HEK293 (cell line): Measurements from ENCODE around the gene RIC3.

Experiments
- CTCF ChIA-PET: fragments of 350-600 bp; formaldehyde crosslinking; extraction: SDS; loops from one replicate; lab custom pipeline; 2021; ENCODE audit warnings: antibody characterized with exemption; lab: Yijun Ruan, JAX
- POLR2A ChIA-PET: fragments of 300-600 bp; formaldehyde crosslinking; extraction: SDS; loops from one replicate; lab custom pipeline; 2020; ENCODE audit warnings: antibody characterized with exemption, inconsistent platforms; lab: Yijun Ruan, JAX
- H3K27ac ChIP-seq: fragments of 200-500 bp; sonication (Bioruptor generic); 2 replicates; pipeline ENCODE4 v1.5.1; 2014; ENCODE audit warnings: low read depth, low read length, control low read depth, inconsistent platforms; ENCODE audit errors: extremely low read depth
- H3K36me3 ChIP-seq, 2 experiments: fragments of 200-500 bp in 1 of 2; sonication (Bioruptor generic) in 1 of 2; 1 replicate in 1 of 2; 2 replicates in 1 of 2; pipeline ENCODE4 v1.5.1; 2014 to 2017; ENCODE audit warnings: inconsistent platforms in 2 of 2, low read length in 2 of 2; ENCODE audit not compliant: control insufficient read depth in 2 of 2, insufficient read depth in 1 of 2
- H3K4me1 ChIP-seq: fragments of 200-500 bp; sonication (Bioruptor generic); 2 replicates; pipeline ENCODE4 v1.5.1; 2014; ENCODE audit warnings: mild to moderate bottlenecking, low read length, inconsistent platforms; ENCODE audit not compliant: control insufficient read depth, insufficient read depth
- H3K4me3 ChIP-seq: 2 replicates; pipeline ENCODE4 v1.5.1; 2011; ENCODE audit warnings: low read depth, mild to moderate bottlenecking, control low read depth, low read length, moderate library complexity
- H3K9me3 ChIP-seq: fragments of 200-500 bp; sonication (Bioruptor generic); 2 replicates; pipeline ENCODE4 v1.5.1; 2014; ENCODE audit warnings: low read depth, low read length, inconsistent platforms; ENCODE audit not compliant: control insufficient read depth, insufficient read depth
- AEBP2 ChIP-seq: fragments of 450-650 bp; formaldehyde crosslinking; IDR thresholded peaks from 2 replicates; pipeline ENCODE4 v1.5.1; 2016; ENCODE audit warnings: missing biosample characterization, missing genetic modification characterization, borderline replicate concordance
- ATF2 ChIP-seq: fragments of 450-650 bp; formaldehyde crosslinking; IDR thresholded peaks from 2 replicates; pipeline ENCODE4 v1.5.1; 2016; ENCODE audit warnings: missing biosample characterization, missing genetic modification characterization, low read depth
- BCL6B ChIP-seq: fragments of 450-650 bp; formaldehyde crosslinking; IDR thresholded peaks from 2 replicates; pipeline ENCODE4 v1.5.1; 2017; ENCODE audit warnings: missing biosample characterization, missing genetic modification characterization
- CTCF ChIP-seq: fragments of 450-650 bp; formaldehyde crosslinking; IDR thresholded peaks from 2 replicates; pipeline ENCODE4 v1.5.1; 2016; ENCODE audit warnings: missing biosample characterization, missing genetic modification characterization
- SCRT2 ChIP-seq: fragments of 450-650 bp; formaldehyde crosslinking; IDR thresholded peaks from 2 replicates; pipeline ENCODE4 v1.5.1; 2016; ENCODE audit warnings: missing biosample characterization, missing genetic modification characterization
- YY1 ChIP-seq: fragments of 450-650 bp; formaldehyde crosslinking; IDR thresholded peaks from 2 replicates; pipeline ENCODE4 v1.5.1; 2018; ENCODE audit warnings: missing biosample characterization, missing genetic modification characterization
- ZBTB26 ChIP-seq: fragments of 450-650 bp; formaldehyde crosslinking; optimal IDR thresholded peaks from 2 replicates; pipeline ENCODE3; 2016; ENCODE audit warnings: missing biosample characterization, mild to moderate bottlenecking, missing genetic modification characterization
- ZNF2 ChIP-seq: fragments of 450-650 bp; formaldehyde crosslinking; IDR thresholded peaks from 2 replicates; pipeline ENCODE4 v1.5.1; 2016; ENCODE audit warnings: missing biosample characterization, missing genetic modification characterization
- ZNF239 ChIP-seq: fragments of 450-650 bp; formaldehyde crosslinking; IDR thresholded peaks from 2 replicates; pipeline ENCODE4 v1.5.1; 2016; ENCODE audit warnings: missing biosample characterization, missing genetic modification characterization
- ZNF585B ChIP-seq: fragments of 450-650 bp; formaldehyde crosslinking; IDR thresholded peaks from 2 replicates; pipeline ENCODE4 v1.5.1; 2016; ENCODE audit warnings: missing biosample characterization, missing genetic modification characterization
- ZNF596 ChIP-seq: fragments of 450-650 bp; IDR thresholded peaks from 2 replicates; pipeline ENCODE4 v1.5.0; 2018; ENCODE audit warnings: missing biosample characterization, mild to moderate bottlenecking, missing genetic modification characterization, moderate library complexity
- ZNF701 ChIP-seq: fragments of 450-650 bp; formaldehyde crosslinking; IDR thresholded peaks from 2 replicates; pipeline ENCODE4 v1.5.1; 2016; ENCODE audit warnings: missing biosample characterization, missing genetic modification characterization
- ZNF785 ChIP-seq: fragments of 450-650 bp; formaldehyde crosslinking; IDR thresholded peaks from 2 replicates; pipeline ENCODE4 v1.5.1; 2016; ENCODE audit warnings: missing biosample characterization, missing genetic modification characterization
- ZSCAN16 ChIP-seq: fragments of 450-650 bp; formaldehyde crosslinking; IDR thresholded peaks from 2 replicates; pipeline ENCODE4 v1.5.1; 2016; ENCODE audit warnings: missing biosample characterization, missing genetic modification characterization
- ZSCAN30 ChIP-seq: fragments of 450-650 bp; IDR thresholded peaks from 2 replicates; pipeline ENCODE4 v1.5.1; 2018; ENCODE audit warnings: missing biosample characterization, mild to moderate bottlenecking, missing genetic modification characterization, moderate library complexity
- TF ChIP-seq, protein P1 (sequence below): fragments of 450-650 bp; formaldehyde crosslinking; IDR thresholded peaks from 2 replicates; pipeline ENCODE4 v1.5.1; 2016; ENCODE audit warnings: missing biosample characterization, missing genetic modification characterization
- TF ChIP-seq, protein P2 (sequence below): fragments of 450-650 bp; formaldehyde crosslinking; IDR thresholded peaks from 2 replicates; pipeline ENCODE4 v1.5.1; 2016; ENCODE audit warnings: missing biosample characterization, missing genetic modification characterization

RIC3 gene

GRCh38 chr11:8085011-8085645 lies 83.7 kb downstream of the RIC3 start (continued):
- TF ChIP-seq, protein P1, sequence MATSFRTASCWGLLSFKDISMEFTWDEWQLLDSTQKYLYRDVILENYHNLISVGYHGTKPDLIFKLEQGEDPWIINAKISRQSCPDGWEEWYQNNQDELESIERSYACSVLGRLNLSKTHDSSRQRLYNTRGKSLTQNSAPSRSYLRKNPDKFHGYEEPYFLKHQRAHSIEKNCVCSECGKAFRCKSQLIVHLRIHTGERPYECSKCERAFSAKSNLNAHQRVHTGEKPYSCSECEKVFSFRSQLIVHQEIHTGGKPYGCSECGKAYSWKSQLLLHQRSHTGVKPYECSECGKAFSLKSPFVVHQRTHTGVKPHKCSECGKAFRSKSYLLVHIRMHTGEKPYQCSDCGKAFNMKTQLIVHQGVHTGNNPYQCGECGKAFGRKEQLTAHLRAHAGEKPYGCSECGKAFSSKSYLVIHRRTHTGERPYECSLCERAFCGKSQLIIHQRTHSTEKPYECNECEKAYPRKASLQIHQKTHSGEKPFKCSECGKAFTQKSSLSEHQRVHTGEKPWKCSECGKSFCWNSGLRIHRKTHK (tag by site-specific recombination), result no peak
- TF ChIP-seq CTCF (no peak), ZNF2 (tag by site-specific recombination) (no peak), ZNF701 (tag by site-specific recombination) (no peak), ATF2 (tag by site-specific recombination) (no peak), ZSCAN30 (tag by site-specific recombination) (no peak), ZBTB26 (tag by site-specific recombination) (no peak), ZNF596 (tag by site-specific recombination) (no peak)

DNA sequence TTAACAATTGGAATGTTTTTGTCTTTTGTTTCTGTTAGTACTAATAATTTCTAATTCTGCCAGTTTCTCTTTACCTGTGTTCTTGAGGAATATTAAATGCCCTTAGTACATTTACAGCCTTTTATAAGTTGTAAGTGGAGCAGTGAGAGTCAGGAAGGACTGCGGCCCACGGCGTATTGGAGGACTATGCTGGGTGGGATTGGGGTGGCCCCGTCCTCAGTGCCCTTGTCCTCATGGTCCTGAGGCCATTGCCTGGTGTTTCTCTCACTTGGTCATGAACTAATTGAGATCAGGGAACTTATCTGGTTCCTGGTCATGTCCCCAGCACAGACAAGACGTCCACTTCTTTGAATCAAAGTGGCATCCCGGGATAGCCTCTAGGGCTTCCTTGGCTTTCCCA lies 84.5 kb downstream of the RIC3 start:
- H3K9me3 ChIP-seq, result no peaks in the 10 kb centered on the region
- ChIA-PET POLR2A (no interaction called here), CTCF (interaction anchor here (0.6 to 19.6 kb wide), 5 partner anchors 15 to 508 kb away, joined by 3 to 374 read pairs (median 17); no protein-coding TSS in a partner anchor)
- peaks cover 0 to 10% of the 10 kb centered on the region in 2 experiments; a peak in 1 of 3 replicates for H3K36me3 ChIP-seq
- TF ChIP-seq YY1 (tag by site-specific recombination), result no peak
- TF ChIP-seq ZNF239, result no peak
- TF ChIP-seq ZNF785 (tag by site-specific recombination), result no peak
- TF ChIP-seq BCL6B (tag by site-specific recombination), result no peak
- TF ChIP-seq, protein P2, sequence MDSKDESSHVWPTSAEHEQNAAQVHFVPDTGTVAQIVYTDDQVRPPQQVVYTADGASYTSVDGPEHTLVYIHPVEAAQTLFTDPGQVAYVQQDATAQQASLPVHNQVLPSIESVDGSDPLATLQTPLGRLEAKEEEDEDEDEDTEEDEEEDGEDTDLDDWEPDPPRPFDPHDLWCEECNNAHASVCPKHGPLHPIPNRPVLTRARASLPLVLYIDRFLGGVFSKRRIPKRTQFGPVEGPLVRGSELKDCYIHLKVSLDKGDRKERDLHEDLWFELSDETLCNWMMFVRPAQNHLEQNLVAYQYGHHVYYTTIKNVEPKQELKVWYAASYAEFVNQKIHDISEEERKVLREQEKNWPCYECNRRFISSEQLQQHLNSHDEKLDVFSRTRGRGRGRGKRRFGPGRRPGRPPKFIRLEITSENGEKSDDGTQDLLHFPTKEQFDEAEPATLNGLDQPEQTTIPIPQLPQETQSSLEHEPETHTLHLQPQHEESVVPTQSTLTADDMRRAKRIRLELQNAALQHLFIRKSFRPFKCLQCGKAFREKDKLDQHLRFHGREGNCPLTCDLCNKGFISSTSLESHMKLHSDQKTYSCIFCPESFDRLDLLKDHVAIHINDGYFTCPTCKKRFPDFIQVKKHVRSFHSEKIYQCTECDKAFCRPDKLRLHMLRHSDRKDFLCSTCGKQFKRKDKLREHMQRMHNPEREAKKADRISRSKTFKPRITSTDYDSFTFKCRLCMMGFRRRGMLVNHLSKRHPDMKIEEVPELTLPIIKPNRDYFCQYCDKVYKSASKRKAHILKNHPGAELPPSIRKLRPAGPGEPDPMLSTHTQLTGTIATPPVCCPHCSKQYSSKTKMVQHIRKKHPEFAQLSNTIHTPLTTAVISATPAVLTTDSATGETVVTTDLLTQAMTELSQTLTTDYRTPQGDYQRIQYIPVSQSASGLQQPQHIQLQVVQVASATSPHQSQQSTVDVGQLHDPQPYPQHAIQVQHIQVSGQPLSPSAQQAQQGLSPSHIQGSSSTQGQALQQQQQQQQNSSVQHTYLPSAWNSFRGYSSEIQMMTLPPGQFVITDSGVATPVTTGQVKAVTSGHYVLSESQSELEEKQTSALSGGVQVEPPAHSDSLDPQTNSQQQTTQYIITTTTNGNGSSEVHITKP (tag by site-specific recombination), result no peak
- TF ChIP-seq ZSCAN16 (tag by site-specific recombination), result no peak
- TF ChIP-seq SCRT2 (tag by site-specific recombination), result no peak
- no peak for TF ChIP-seq AEBP2 (tag by site-specific recombination)
- TF ChIP-seq ZNF585B, result no peak
- no peak overlapping the region for H3K4me3 ChIP-seq
- peaks cover 9% of the 10 kb centered on the region; the same call in 1 of the 2 replicates for H3K4me1 ChIP-seq
- H3K27ac ChIP-seq, result no peak overlapping the region
